ENCODE measurements around the gene TRIM75. TPM values are rescaled to one million over a fixed set of nuclear protein-coding genes. Genes with fewer than 3 reads are reported as not detected.

TRIM75 gene
- total and polyA plus RNA-seq, 10 of the 15 experiments (the other 5 are each of a cell fraction or from before 2014, with no cell fraction given): not detected

DNA sequence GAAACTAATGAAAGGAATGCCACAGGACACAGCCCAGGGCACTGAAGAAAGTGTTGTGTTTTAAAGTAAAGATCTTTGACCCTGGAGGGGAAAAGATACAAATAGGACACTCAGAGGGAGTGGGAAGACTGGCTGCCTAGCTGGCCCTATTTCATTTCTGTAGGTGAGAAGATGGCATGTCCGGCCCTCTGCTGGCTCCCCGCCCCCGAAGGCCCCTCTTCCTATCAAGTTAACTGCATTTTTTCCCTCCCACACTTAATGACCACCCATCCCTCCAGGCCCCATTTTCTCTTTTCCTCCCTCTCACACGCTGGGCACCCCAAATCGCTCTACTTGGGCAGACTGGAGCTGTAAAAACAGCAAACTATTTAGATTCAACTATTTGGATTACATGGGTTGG is 5.5 kb upstream of the TRIM75 start:
- H3K9me3 ChIP-seq (replicated peaks; ENCODE audit: control insufficient read depth, insufficient read depth, low read length): no peaks in the 10 kb centered on the region
- intact Hi-C loops (cut with micrococcal nuclease; ENCODE audit: unreplicated experiment): no loop called here
- no peak overlapping the region for H3K9ac ChIP-seq (ENCODE audit: control insufficient read depth, insufficient read depth, low read length)
- ChIA-PET CTCF (no interaction called here), POLR2A (no interaction called here), RAD21 (ENCODE audit: unreplicated experiment) (no interaction called here), SMC1A (ENCODE audit: uncharacterized antibody, unreplicated experiment) (no interaction called here)
- BruUV-seq (replicated peaks): no TSS peak
- no peak for ATAC-seq
- DNase-seq (ENCODE audit: low read depth, low spot score): no peak
- no peak overlapping the region for H2AFZ ChIP-seq (ENCODE audit: control insufficient read depth, low read depth, low read length)
- no peaks in the 10 kb centered on the region for H3K27me3 ChIP-seq (replicated peaks in 1 of 2; ENCODE audit: control insufficient read depth in 2 of 2, insufficient read depth in 2 of 2, low read length in 1 of 2)
- FAIRE-seq: no peak
- no peak overlapping the region for H3K4me3 ChIP-seq
- in situ Hi-C loops (cut with MboI): no loop called here
- 39% methylated on average over 5 of the region's 5 CpGs for WGBS (ENCODE audit: insufficient coverage, insufficient replicate concordance, low lambda C conversion rate, missing lambda C conversion rate)
- H4K20me1 ChIP-seq (ENCODE audit: control insufficient read depth, insufficient read depth): no peaks in the 10 kb centered on the region
- H3K4me2 ChIP-seq (ENCODE audit: control insufficient read depth, insufficient read depth): no peak overlapping the region
- no peak overlapping the region for H3K27ac ChIP-seq (ENCODE audit: control insufficient read depth, insufficient read depth)
- no peaks in the 10 kb centered on the region for H3K79me2 ChIP-seq (ENCODE audit: control insufficient read depth, insufficient read depth, low read length)
- no peaks in the 10 kb centered on the region for H3K36me3 ChIP-seq (ENCODE audit: control insufficient read depth in 2 of 2, insufficient read depth in 2 of 2, low read length in 1 of 2)
- H3K4me1 ChIP-seq (ENCODE audit: control insufficient read depth, insufficient read depth, low read length): no peaks in the 10 kb centered on the region
- TF ChIP-seq RAD21 (IDR thresholded peaks at IDR 0.05; ENCODE audit: insufficient read depth, low read depth, low read length) (no peak), ETV6 (conservative IDR thresholded peaks at IDR 0.05 in 1 of 2, IDR thresholded peaks at IDR 0.05 in 1 of 2; ENCODE audit: borderline replicate concordance in 1 of 2, low read depth in 1 of 2) (no peak), ZBED1 (IDR thresholded peaks at IDR 0.05; ENCODE audit: borderline replicate concordance) (no peak), SPI1 (IDR thresholded peaks at IDR 0.05; ENCODE audit: borderline replicate concordance, insufficient read depth, low read depth, low read length) (no peak), GATAD2B (conservative IDR thresholded peaks at IDR 0.05; ENCODE audit: low read depth) (no peak), MTA2 (IDR thresholded peaks at IDR 0.05; ENCODE audit: low read depth) (no peak), EP300 (IDR thresholded peaks at IDR 0.05; ENCODE audit: borderline replicate concordance in 1 of 2, control insufficient read depth in 1 of 2, low read depth in 2 of 2, low read length in 2 of 2) (no peak), IRF4 (IDR thresholded peaks at IDR 0.05; ENCODE audit: low read depth, low read length) (no peak), DPF2 (IDR thresholded peaks at IDR 0.05) (no peak), TAF1 (IDR thresholded peaks at IDR 0.05; ENCODE audit: borderline replicate concordance, low read depth, low read length) (no peak), HDAC6 (IDR thresholded peaks at IDR 0.05; ENCODE audit: unreplicated experiment) (no peak), SREBF2 (IDR thresholded peaks at IDR 0.05; ENCODE audit: low read length) (no peak), SMC3 (IDR thresholded peaks at IDR 0.05; ENCODE audit: borderline replicate concordance, low read length) (no peak), FOXK2 (IDR thresholded peaks at IDR 0.05) (no peak), SRF (IDR thresholded peaks at IDR 0.05; ENCODE audit: low read depth in 2 of 2, low read length in 2 of 2) (no peak)
- TF ChIP-seq, protein P1, sequence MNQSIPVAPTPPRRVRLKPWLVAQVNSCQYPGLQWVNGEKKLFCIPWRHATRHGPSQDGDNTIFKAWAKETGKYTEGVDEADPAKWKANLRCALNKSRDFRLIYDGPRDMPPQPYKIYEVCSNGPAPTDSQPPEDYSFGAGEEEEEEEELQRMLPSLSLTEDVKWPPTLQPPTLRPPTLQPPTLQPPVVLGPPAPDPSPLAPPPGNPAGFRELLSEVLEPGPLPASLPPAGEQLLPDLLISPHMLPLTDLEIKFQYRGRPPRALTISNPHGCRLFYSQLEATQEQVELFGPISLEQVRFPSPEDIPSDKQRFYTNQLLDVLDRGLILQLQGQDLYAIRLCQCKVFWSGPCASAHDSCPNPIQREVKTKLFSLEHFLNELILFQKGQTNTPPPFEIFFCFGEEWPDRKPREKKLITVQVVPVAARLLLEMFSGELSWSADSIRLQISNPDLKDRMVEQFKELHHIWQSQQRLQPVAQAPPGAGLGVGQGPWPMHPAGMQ (IDR thresholded peaks at IDR 0.05; ENCODE audit: borderline replicate concordance): no peak
- TF ChIP-seq, protein P2, sequence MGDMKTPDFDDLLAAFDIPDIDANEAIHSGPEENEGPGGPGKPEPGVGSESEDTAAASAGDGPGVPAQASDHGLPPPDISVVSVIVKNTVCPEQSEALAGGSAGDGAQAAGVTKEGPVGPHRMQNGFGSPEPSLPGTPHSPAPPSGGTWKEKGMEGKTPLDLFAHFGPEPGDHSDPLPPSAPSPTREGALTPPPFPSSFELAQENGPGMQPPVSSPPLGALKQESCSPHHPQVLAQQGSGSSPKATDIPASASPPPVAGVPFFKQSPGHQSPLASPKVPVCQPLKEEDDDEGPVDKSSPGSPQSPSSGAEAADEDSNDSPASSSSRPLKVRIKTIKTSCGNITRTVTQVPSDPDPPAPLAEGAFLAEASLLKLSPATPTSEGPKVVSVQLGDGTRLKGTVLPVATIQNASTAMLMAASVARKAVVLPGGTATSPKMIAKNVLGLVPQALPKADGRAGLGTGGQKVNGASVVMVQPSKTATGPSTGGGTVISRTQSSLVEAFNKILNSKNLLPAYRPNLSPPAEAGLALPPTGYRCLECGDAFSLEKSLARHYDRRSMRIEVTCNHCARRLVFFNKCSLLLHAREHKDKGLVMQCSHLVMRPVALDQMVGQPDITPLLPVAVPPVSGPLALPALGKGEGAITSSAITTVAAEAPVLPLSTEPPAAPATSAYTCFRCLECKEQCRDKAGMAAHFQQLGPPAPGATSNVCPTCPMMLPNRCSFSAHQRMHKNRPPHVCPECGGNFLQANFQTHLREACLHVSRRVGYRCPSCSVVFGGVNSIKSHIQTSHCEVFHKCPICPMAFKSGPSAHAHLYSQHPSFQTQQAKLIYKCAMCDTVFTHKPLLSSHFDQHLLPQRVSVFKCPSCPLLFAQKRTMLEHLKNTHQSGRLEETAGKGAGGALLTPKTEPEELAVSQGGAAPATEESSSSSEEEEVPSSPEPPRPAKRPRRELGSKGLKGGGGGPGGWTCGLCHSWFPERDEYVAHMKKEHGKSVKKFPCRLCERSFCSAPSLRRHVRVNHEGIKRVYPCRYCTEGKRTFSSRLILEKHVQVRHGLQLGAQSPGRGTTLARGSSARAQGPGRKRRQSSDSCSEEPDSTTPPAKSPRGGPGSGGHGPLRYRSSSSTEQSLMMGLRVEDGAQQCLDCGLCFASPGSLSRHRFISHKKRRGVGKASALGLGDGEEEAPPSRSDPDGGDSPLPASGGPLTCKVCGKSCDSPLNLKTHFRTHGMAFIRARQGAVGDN (IDR thresholded peaks at IDR 0.05): no peak

Measured in GM12878 (cell line).